H1 (cell line): Measurements from ENCODE around the gene NAIF1. TPM values are rescaled to one million over a fixed set of nuclear protein-coding genes. Genes with fewer than 3 reads are reported as not detected.

Experiments
- CTCF ChIA-PET: fragments of 300-600 bp; sonication (Branson Sonifier 250); formaldehyde crosslinking; loops from one replicate; lab custom pipeline; 2021; ENCODE audit not compliant: partially characterized antibody; lab: Charles Lee
- POLR2A ChIA-PET: fragments of 300-600 bp; sonication (Branson Sonifier 250); formaldehyde crosslinking; loops from one replicate; lab custom pipeline; 2021; ENCODE audit warnings: inconsistent platforms; ENCODE audit not compliant: partially characterized antibody; lab: Charles Lee
- DNase-seq, 2 experiments: peaks; one replicate each; pipeline versions ENCODE4 v3.0.0 to v3.0.0-alpha.2; 2010 to 2022; ENCODE audit warnings: low spot score in 2 of 2, low read depth in 1 of 2, mixed read lengths in 1 of 2
- FAIRE-seq: peaks from 2 replicates; lab custom pipeline; 2011; peaks lifted over from hg19 to GRCh38; lab: Jason Lieb, UNC
- H2AFZ ChIP-seq: 2 replicates; pipeline ENCODE4 v1.8.1; 2012; ENCODE audit warnings: low read length, inconsistent platforms
- H2AK5ac ChIP-seq: 2 replicates; pipeline ENCODE4 v1.6.1; 2013; ENCODE audit warnings: low read depth, low read length
- H2BK120ac ChIP-seq: replicated peaks from 2 replicates; pipeline ENCODE3; 2013; ENCODE audit warnings: low read depth, low read length, inconsistent platforms
- H2BK12ac ChIP-seq: 2 replicates; pipeline ENCODE4 v1.6.1; 2013; ENCODE audit warnings: low read depth, low read length
- H2BK15ac ChIP-seq: 2 replicates; pipeline ENCODE4 v1.6.1; 2013; ENCODE audit warnings: low read length
- H2BK20ac ChIP-seq: 2 replicates; pipeline ENCODE4 v1.6.1; 2013; ENCODE audit warnings: low read length
- H2BK5ac ChIP-seq: 2 replicates; pipeline ENCODE4 v1.6.1; 2013; ENCODE audit warnings: low read depth, low read length
- H3K14ac ChIP-seq: 2 replicates; pipeline ENCODE4 v1.6.1; 2013; ENCODE audit warnings: inconsistent platforms; ENCODE audit not compliant: insufficient read length
- H3K18ac ChIP-seq: 2 replicates; pipeline ENCODE4 v1.6.1; 2013; ENCODE audit warnings: low read length; ENCODE audit errors: extremely low read depth
- H3K23ac ChIP-seq: 2 replicates; pipeline ENCODE4 v1.6.1; 2013; ENCODE audit warnings: inconsistent platforms; ENCODE audit not compliant: insufficient read length
- H3K23me2 ChIP-seq: 2 replicates; pipeline ENCODE4 v1.6.1; 2013; ENCODE audit warnings: low read depth, low read length
- H3K27ac ChIP-seq: 2 replicates; pipeline ENCODE4 v1.6.1; 2011; ENCODE audit warnings: low read depth, low read length, inconsistent platforms
- H3K27me3 ChIP-seq, 4 experiments: replicated peaks in 1 of 4; 1 replicate in 1 of 4; 2 replicates in 3 of 4; pipeline versions ENCODE4 v1.6.1 to v1.8.1; 2011 to 2013; ENCODE audit warnings: low read length in 3 of 4, mild to moderate bottlenecking in 3 of 4, inconsistent platforms in 2 of 4, mixed read lengths in 2 of 4, moderate library complexity in 1 of 4; ENCODE audit not compliant: control insufficient read depth in 3 of 4, insufficient read depth in 3 of 4; ENCODE audit errors: extremely low read depth in 1 of 4
- H3K36me3 ChIP-seq, 4 experiments: 2 replicates each; pipeline versions ENCODE4 v1.6.1 to v1.8.1; 2011 to 2013; ENCODE audit warnings: mild to moderate bottlenecking in 4 of 4, low read length in 3 of 4, moderate library complexity in 2 of 4, control low read depth in 1 of 4, inconsistent platforms in 1 of 4; ENCODE audit not compliant: insufficient read depth in 4 of 4, control insufficient read depth in 2 of 4
- H3K4ac ChIP-seq: replicated peaks from 2 replicates; pipeline ENCODE3; 2013; ENCODE audit warnings: low read length, low read depth, mixed read lengths, inconsistent platforms; ENCODE audit not compliant: insufficient read length
- H3K4me1 ChIP-seq, 4 experiments: replicated peaks in 1 of 4; 1 replicate in 1 of 4; 2 replicates in 3 of 4; pipeline versions ENCODE4 v1.6.1 to v1.8.1; 2011 to 2013; ENCODE audit warnings: low read length in 3 of 4, inconsistent platforms in 2 of 4, mixed read lengths in 1 of 4; ENCODE audit not compliant: insufficient read depth in 4 of 4, control insufficient read depth in 3 of 4
- H3K4me2 ChIP-seq, 2 experiments: 2 replicates each; pipeline versions ENCODE4 v1.6.1 to v1.8.1; 2011 to 2013; ENCODE audit warnings: low read depth in 2 of 2, low read length in 2 of 2, control low read depth in 1 of 2, inconsistent platforms in 1 of 2, mild to moderate bottlenecking in 1 of 2; ENCODE audit not compliant: insufficient read depth in 1 of 2
- H3K4me3 ChIP-seq, 4 experiments: fragments of 200-600, 300-600 bp in 1 of 4; sonication (generic), shearing (Covaris generic), sonication (Bioruptor Twin) in 1 of 4; 2 replicates each; pipeline versions ENCODE4 v1.5.1 to v1.8.1; 2011 to 2016; ENCODE audit warnings: low read length in 4 of 4, low read depth in 3 of 4, control low read depth in 2 of 4, inconsistent platforms in 2 of 4, mild to moderate bottlenecking in 2 of 4, mixed read lengths in 1 of 4, moderate library complexity in 1 of 4; ENCODE audit not compliant: insufficient read depth in 2 of 4; ENCODE audit errors: extremely low read depth in 1 of 4
- H3K56ac ChIP-seq: replicated peaks from 2 replicates; pipeline ENCODE3; 2013; ENCODE audit warnings: low read depth, mild to moderate bottlenecking, mixed read lengths, low read length, inconsistent platforms; ENCODE audit not compliant: insufficient read length
- H3K79me1 ChIP-seq: 2 replicates; pipeline ENCODE4 v1.6.1; 2013; ENCODE audit warnings: low read depth, low read length, control low read depth
- H3K79me2 ChIP-seq, 2 experiments: 2 replicates each; pipeline versions ENCODE4 v1.6.1 to v1.8.1; 2012 to 2013; ENCODE audit warnings: low read length in 2 of 2, mild to moderate bottlenecking in 2 of 2, inconsistent platforms in 1 of 2; ENCODE audit not compliant: insufficient read depth in 2 of 2, control insufficient read depth in 1 of 2
- H3K9ac ChIP-seq, 4 experiments: replicated peaks in 1 of 4; 1 replicate in 1 of 4; 2 replicates in 3 of 4; pipeline versions ENCODE4 v1.6.1 to v1.8.1; 2011 to 2013; ENCODE audit warnings: low read depth in 3 of 4, low read length in 3 of 4, control low read depth in 2 of 4, mild to moderate bottlenecking in 2 of 4, moderate library complexity in 2 of 4, inconsistent platforms in 1 of 4; ENCODE audit errors: extremely low read depth in 1 of 4
- H3K9me3 ChIP-seq, 2 experiments: 2 replicates each; pipeline versions ENCODE4 v1.6.1 to v1.8.1; 2012 to 2013; ENCODE audit warnings: mild to moderate bottlenecking in 2 of 2, moderate library complexity in 2 of 2, control low read depth in 1 of 2, inconsistent platforms in 1 of 2, low read depth in 1 of 2, low read length in 1 of 2, mixed read lengths in 1 of 2; ENCODE audit not compliant: insufficient read depth in 2 of 2
- H4K20me1 ChIP-seq, 2 experiments: replicated peaks in 1 of 2; 2 replicates each; pipeline versions ENCODE3 to v1.8.1; 2011 to 2013; ENCODE audit warnings: inconsistent platforms in 2 of 2, low read length in 2 of 2, mild to moderate bottlenecking in 1 of 2; ENCODE audit not compliant: insufficient read depth in 2 of 2, control insufficient read depth in 1 of 2
- H4K5ac ChIP-seq: 2 replicates; pipeline ENCODE4 v1.6.1; 2013; ENCODE audit warnings: low read length, low read depth, mixed read lengths, inconsistent platforms; ENCODE audit not compliant: insufficient read length
- H4K8ac ChIP-seq: 2 replicates; pipeline ENCODE4 v1.8.0; 2013; ENCODE audit warnings: mild to moderate bottlenecking, moderate library complexity, low read length, inconsistent platforms; ENCODE audit not compliant: insufficient read depth; ENCODE audit errors: extremely low read depth
- H4K91ac ChIP-seq: replicated peaks from 2 replicates; pipeline ENCODE3; 2013; ENCODE audit warnings: low read length, mixed read lengths, inconsistent platforms; ENCODE audit not compliant: insufficient read length
- ASH2L ChIP-seq: fragments of 200-600, 300-600 bp; sonication (generic); IDR thresholded peaks from one replicate; pipeline ENCODE4 v1.7.1; 2017; ENCODE audit warnings: low read length
- BCL11A ChIP-seq, 2 experiments: IDR thresholded peaks; one replicate each; pipeline ENCODE4 v1.6.1; 2011; ENCODE audit warnings: low read depth in 2 of 2, low read length in 2 of 2, mild to moderate bottlenecking in 2 of 2
- CHD1 ChIP-seq: IDR thresholded peaks from 2 replicates; pipeline ENCODE4 v1.6.1; 2012; ENCODE audit warnings: low read depth, low read length, improper control_type of control experiment
- CTCF ChIP-seq, 3 experiments: IDR thresholded peaks; 1 replicate in 2 of 3; 2 replicates in 1 of 3; pipeline versions ENCODE4 v1.5.1 to v1.6.1; 2011; ENCODE audit warnings: low read length in 3 of 3, mild to moderate bottlenecking in 3 of 3, inconsistent platforms in 2 of 3, low read depth in 1 of 3, moderate library complexity in 1 of 3; ENCODE audit not compliant: insufficient read depth in 1 of 3; ENCODE audit errors: control extremely low read depth in 1 of 3
- JUN ChIP-seq: IDR thresholded peaks from 2 replicates; pipeline ENCODE4 v1.6.1; 2011; ENCODE audit warnings: low read depth, mild to moderate bottlenecking, improper control_type of control experiment, low read length
- KDM5A ChIP-seq: fragments of 200-600 bp; IDR thresholded peaks from 2 replicates; pipeline ENCODE4 v1.7.1; 2012; ENCODE audit warnings: mild to moderate bottlenecking, low read length, inconsistent platforms, mixed read lengths
- MAFK ChIP-seq: IDR thresholded peaks from 2 replicates; pipeline ENCODE4 v1.6.1; 2012; ENCODE audit warnings: low read depth, mild to moderate bottlenecking, improper control_type of control experiment, low read length
- NANOG ChIP-seq: IDR thresholded peaks from 2 replicates; pipeline ENCODE4 v1.6.1; 2011; ENCODE audit warnings: low read length, low read depth, mild to moderate bottlenecking, inconsistent platforms; ENCODE audit not compliant: insufficient read depth, poor library complexity, severe bottlenecking
- SIN3A ChIP-seq, 2 experiments: IDR thresholded peaks in 1 of 2; conservative IDR thresholded peaks in 1 of 2; 2 replicates each; pipeline ENCODE4 v1.6.1; 2011 to 2012; ENCODE audit warnings: low read length in 2 of 2, improper control_type of control experiment in 1 of 2, low read depth in 1 of 2, mild to moderate bottlenecking in 1 of 2
- SIX5 ChIP-seq: IDR thresholded peaks from 2 replicates; pipeline ENCODE4 v1.6.1; 2011; ENCODE audit warnings: mild to moderate bottlenecking, low read depth, low read length
- TAF7 ChIP-seq: optimal IDR thresholded peaks from 2 replicates; pipeline ENCODE3; 2011; ENCODE audit warnings: low read depth, mild to moderate bottlenecking, inconsistent platforms, low read length, moderate library complexity, borderline replicate concordance
- YY1 ChIP-seq: IDR thresholded peaks from 2 replicates; pipeline ENCODE4 v1.6.1; 2011; ENCODE audit warnings: low read depth, mild to moderate bottlenecking, low read length
- WGBS, 2 experiments: shearing (Covaris generic) in 1 of 2; methylation state at CpG; one replicate each; pipeline versions ENCODE4 v1.1.6 to v1.1.7; 2013 to 2015; ENCODE audit warnings: low lambda C conversion rate in 2 of 2, mixed read lengths in 2 of 2, inconsistent platforms in 1 of 2, low coverage in 1 of 2, missing lambda C conversion rate in 1 of 2; ENCODE audit not compliant: insufficient replicate concordance in 2 of 2, insufficient coverage in 1 of 2, insufficient read length in 1 of 2; ENCODE audit errors: extremely low coverage in 1 of 2, missing lambda C conversion rate in 1 of 2; 5-methylcytosine and 5-hydroxymethylcytosine counted together
- polyA plus RNA-seq, 7 experiments: library from polyadenylated mRNA; depleted of rRNA in 3 of 7; stranded (reverse) in 5 of 7; unstranded in 2 of 7; fragments of >200 nt in 5 of 7; fragments of 200-250 nt in 2 of 7; gene quantifications; 1 replicate in 5 of 7; 2 replicates in 1 of 7; 4 replicates in 1 of 7; pipeline versions ENCODE4 v1.2.1 to v1.2.3, GENCODE V29; 2011 to 2013; ENCODE audit warnings: missing spikeins in 2 of 7, mixed read lengths in 2 of 7
- total RNA-seq: library from RNA; stranded (reverse); fragmentation: NEBNext Ultra II Directional; extraction: Animal tissue kit (Norgen Biotek cat#: 25700); gene quantifications from 2 replicates; pipeline ENCODE4 v1.2.1, GENCODE V29; 2021

NAIF1 gene
- total and polyA plus RNA-seq, 2 of the 8 experiments (the other 6 are each of a cell fraction or from before 2014, with no cell fraction given): 8.7 to 9.0 TPM

- no peak overlapping the region for H2BK15ac ChIP-seq
- H2AFZ ChIP-seq: no peak overlapping the region
- no peak overlapping the region for H3K4me3 ChIP-seq
- no peak overlapping the region for H3K27ac ChIP-seq
- H2BK12ac ChIP-seq: no peak overlapping the region
- H3K9me3 ChIP-seq: no peaks in the 10 kb centered on the region
- H3K79me2 ChIP-seq: peaks cover 0 to 13% of the 10 kb centered on the region in 2 experiments; a peak in 2 of 4 replicates
- H4K20me1 ChIP-seq: peaks cover 2 to 8% of the 10 kb centered on the region in 2 experiments
- 98% methylated on average over 4 of the region's 4 CpGs; no CpG with 5 or more reads in 1 of the 2 experiments for WGBS, 2 experiments
- no peak overlapping the region for H3K56ac ChIP-seq
- no peak overlapping the region for H3K14ac ChIP-seq
- no peak overlapping the region for H4K5ac ChIP-seq
- no peaks in the 10 kb centered on the region for H3K27me3 ChIP-seq
- H3K79me1 ChIP-seq: peaks cover 3% of the 10 kb centered on the region; the same call in 1 of the 2 replicates
- no peak overlapping the region for H3K4me2 ChIP-seq
- CTCF ChIA-PET: no interaction called here
- H2BK20ac ChIP-seq: no peak overlapping the region
- POLR2A ChIA-PET: no interaction called here
- H3K9ac ChIP-seq: no peak overlapping the region
- no peak overlapping the region for H2BK120ac ChIP-seq
- no peak overlapping the region for H3K23ac ChIP-seq
- H3K4ac ChIP-seq: no peak overlapping the region
- no peaks in the 10 kb centered on the region for H3K23me2 ChIP-seq
- DNase-seq: no peak
- no peaks in the 10 kb centered on the region for H3K36me3 ChIP-seq
- no peak overlapping the region for H4K8ac ChIP-seq
- H3K18ac ChIP-seq: no peak overlapping the region
- no peak overlapping the region for H2AK5ac ChIP-seq
- H2BK5ac ChIP-seq: no peak overlapping the region
- H4K91ac ChIP-seq: no peak overlapping the region
- peaks cover 0 to 3% (median 1%) of the 10 kb centered on the region in 4 experiments; a peak in 2 of 7 replicates for H3K4me1 ChIP-seq
- FAIRE-seq: no peak
- TF ChIP-seq MAFK (no peak), ASH2L (no peak), JUN (no peak), KDM5A (no peak), SIX5 (no peak), CTCF (IDR thresholded peaks at IDR 0.05; ENCODE audit: control extremely low read depth in 1 of 3, insufficient read depth in 1 of 3, low read depth in 1 of 3, low read length in 3 of 3) (no peak), BCL11A (IDR thresholded peaks at IDR 0.05; ENCODE audit: low read depth in 2 of 2, low read length in 2 of 2) (no peak), CHD1 (no peak), SIN3A (conservative IDR thresholded peaks at IDR 0.05 in 1 of 2, IDR thresholded peaks at IDR 0.05 in 1 of 2; ENCODE audit: low read depth in 1 of 2, low read length in 2 of 2) (no peak), YY1 (no peak), NANOG (no peak), TAF7 (no peak)
Measured at GRCh38 chr9:128085943-128086342, 18.8 kb upstream of the NAIF1 start.
